ENCODE results near the gene KRTAP10-3. TPM values are rescaled to one million over a fixed set of nuclear protein-coding genes. Genes with fewer than 3 reads are reported as not detected.
"Not testable (repeated sequence)": the region's sequence is repeated elsewhere in the genome, so short reads cannot be mapped to it uniquely, and the experiment has no call there.

Gene KRTAP10-3, protein sequence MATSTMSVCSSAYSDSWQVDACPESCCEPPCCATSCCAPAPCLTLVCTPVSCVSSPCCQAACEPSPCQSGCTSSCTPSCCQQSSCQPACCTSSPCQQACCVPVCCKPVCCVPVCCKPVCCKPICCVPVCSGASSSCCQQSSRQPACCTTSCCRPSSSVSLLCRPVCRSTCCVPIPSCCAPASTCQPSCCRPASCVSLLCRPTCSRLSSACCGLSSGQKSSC
- not detected in 2 replicates for total RNA-seq (2014; rRNA removed; shearing (Covaris generic))

DNA sequence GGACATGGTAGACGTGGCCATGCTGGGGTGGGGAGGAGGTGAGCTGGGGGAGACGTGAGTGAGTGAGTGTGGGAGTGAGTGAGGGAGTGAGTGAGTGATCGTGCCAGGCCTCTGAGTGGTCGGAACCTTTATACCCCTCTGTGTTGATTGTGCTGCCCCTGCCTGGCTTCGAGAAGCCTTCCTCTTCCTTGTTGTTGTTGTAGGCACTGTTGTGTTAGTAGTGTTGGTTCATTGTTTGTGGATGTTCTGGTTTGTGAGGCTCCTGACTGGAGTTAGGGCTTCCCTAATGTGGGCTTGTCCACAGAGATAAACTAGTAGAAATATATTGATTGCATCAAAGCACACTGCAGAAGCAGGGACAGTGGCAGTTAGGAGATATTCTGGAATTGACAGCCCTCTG, at the start of gene KRTAP10-3:
TSS of gene KRTAP10-3 (minus strand) at position 101 of the 400 bp plus-strand sequence. CDS start at position 21, 80 bp downstream.
- DNase-seq (ENCODE audit: low spot score), result no peak

DNA sequence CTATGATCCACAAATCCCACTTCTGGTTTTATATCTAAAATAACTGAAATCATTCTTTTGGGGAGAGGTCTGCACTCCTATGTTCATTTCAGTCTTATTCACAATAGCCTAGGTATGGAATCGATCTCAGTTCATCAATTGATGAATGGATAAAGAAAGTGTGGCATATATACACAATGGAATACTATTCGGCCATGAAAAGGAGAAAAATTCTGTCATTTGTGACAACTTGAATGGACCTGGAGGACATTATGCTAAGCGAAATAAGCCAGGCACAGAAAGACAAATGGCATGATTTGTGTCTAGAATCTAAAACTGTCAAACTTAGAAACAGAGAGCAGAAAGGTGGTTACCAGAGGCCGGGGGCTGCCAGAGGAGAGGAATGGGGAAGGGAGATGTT, 47.9 kb upstream of the KRTAP10-3 start:
- no peak for DNase-seq (ENCODE audit: low spot score)

DNA sequence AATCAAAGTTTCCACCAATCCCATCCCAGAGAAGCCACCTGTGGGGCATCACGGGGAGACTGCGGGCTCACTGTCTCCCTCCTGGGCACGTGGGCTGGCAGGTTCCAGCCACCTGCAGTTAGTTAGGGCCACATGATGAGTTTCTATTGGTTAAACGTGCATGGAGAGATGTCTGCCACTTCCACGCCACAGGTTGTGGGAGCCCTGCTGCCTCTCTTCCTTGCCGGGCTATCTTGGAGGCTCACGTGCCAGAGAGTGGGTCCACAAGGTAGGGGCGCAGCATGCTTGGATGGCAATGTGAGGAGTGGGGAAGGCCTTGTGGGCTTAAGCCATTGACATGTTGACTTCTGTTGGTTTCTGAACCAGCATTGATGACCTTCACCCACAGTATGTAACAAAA, 45.3 kb upstream of the KRTAP10-3 start:
- no peak for DNase-seq (ENCODE audit: low spot score)

DNA sequence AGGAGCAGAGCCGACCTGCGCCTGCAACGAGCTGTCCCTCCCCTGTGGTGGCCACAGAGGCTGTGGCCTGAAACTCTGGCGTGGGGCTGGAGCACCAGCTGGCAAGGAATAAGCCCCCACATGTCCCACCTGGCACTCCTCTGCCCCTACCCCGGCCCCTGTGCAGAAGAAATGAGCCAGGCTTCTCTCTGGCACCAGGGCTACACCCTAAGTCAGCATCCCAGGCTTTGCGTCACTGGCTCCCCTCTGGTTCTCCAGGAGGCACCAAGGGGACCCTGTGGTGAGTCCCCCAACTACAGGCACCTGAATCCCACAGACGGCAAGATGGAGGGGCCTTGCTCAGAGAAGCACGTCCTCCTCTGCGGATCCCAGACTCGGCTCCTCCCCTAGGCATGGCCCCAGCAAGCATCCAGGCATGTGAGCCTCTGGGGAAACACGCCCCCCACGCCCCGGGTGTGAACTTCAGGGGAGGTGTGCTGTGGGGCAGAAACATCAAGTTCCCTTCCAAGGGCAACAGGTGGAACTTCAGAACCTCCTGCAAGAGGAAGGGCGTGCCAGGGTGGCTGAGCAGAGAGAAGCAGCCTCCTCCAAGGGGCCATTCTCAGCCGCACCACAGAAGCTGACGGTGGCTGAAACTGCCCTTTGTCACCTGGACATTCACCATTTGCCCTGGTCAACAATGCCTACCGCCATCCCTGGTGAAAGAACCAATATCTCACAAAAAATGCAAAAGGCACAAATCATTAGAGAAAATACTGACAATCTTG, 44.7 kb upstream of the KRTAP10-3 start:
- DNase-seq (ENCODE audit: low spot score), result no peak

DNA sequence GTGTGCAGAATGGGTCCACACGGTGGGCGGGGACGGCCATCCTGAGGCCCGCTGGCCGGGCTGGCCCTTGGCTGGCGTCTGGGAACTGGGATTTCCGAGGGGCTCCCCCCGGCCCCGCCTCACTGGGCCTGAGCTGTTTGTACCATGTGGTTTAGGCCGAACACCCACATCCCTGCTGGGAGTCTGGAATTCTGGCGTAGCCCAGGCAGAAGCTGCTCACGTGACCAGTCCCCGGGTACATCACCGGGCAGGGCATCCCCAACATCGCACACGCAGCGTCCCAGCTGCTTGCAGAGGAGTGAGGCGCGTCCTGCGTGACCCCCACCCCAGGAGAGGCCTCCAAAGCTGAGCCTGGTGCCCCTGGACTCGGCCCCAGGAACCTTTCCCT, 43.9 kb upstream of the KRTAP10-3 start:
- DNase-seq (ENCODE audit: low spot score), result no peak

DNA sequence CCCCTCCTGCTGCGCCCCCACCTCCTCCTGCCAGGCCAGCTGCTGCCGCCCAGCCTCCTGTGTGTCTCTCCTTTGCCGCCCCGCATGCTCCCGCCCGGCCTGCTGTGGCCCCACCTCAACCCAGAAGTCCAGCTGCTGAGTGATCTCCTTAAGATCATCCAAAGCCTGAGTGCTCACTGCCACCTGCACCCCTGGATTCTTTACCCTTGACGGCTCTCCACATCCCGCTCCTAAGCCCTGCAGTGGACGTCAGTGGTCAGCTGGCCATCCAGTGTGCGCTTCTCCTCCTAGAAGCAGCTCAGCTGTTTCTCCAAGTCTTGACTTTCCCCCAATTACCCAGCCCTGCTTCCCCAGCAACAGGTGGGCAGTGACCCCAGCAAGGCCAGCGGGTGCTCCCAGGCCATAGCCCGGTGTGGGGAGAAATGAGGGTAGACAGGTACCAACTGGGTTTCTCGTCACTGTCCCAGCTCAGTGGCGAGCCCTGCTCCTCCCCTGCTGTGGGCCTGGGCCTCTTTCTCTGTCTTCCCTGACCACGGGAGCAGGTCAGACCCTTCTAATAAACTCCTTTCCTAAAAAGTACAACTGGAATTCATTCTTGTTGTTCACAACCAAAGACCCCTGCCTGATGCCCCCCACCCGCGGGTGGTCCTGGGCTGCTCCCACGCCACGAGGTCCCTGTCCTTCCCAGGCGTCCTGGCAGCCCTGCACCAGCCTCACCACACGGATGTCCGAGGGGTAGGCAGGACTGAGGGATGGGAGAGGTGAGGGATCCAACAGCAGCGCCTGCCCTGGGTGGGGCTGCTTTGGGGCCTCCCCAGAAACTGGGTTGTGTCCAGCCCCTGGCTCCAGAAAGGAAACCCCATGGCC, 43.2 kb upstream of the KRTAP10-3 start:
- DNase-seq (ENCODE audit: low spot score), result no peak

DNA sequence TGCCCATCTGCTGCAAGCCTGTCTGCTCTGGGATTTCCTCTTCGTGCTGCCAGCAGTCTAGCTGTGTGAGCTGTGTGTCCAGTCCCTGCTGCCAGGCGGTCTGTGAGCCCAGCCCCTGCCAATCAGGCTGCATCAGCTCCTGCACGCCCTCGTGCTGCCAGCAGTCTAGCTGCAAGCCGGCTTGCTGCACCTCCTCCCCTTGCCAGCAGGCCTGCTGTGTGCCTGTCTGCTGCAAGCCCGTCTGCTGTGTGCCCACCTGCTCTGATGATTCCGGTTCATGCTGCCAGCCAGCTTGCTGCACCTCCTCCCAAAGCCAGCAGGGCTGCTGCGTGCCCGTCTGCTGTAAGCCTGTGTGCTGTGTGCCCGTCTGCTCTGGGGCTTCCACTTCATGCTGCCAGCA, 42.5 kb upstream of the KRTAP10-3 start:
- not testable (repeated sequence) for DNase-seq (ENCODE audit: low spot score)

DNA sequence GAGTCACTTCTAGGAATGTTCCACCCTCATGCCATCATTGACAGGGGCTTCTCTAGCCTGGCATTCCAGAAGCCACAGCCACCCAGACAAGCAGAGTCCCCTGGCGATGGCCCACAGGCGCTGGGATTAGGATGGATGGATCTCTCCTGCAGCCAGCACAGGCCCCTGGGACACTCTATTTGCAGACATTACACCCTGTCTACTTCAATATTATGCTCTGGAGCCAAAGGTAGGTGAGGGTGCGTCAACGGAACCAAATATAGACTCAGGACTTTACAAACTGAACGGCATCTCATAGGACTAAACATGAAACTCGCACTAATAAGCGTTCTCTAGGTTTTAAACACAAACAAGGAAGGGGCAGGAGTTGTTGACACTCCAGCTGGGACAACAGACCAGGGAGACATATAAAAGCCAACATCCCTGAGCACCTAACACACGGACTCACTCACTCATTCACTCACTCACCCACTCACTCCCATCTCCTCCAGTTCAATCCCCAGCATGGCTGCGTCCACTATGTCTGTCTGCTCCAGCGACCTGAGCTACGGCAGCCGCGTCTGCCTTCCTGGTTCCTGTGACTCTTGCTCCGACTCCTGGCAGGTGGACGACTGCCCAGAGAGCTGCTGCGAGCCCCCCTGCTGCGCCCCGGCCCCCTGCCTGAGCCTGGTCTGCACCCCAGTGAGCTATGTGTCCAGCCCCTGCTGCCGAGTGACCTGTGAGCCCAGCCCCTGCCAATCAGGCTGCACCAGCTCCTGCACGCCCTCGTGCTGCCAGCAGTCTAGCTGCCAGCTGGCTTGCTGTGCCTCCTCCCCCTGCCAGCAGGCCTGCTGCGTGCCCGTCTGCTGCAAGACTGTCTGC, 41.8 kb upstream of the KRTAP10-3 start, which contains the start of gene KRTAP10-7:
TSS of gene KRTAP10-7 (plus strand) at position 480 of the 861 bp plus-strand sequence. CDS start at position 505, 25 bp downstream.
- not testable (repeated sequence) for DNase-seq (ENCODE audit: low spot score)

DNA sequence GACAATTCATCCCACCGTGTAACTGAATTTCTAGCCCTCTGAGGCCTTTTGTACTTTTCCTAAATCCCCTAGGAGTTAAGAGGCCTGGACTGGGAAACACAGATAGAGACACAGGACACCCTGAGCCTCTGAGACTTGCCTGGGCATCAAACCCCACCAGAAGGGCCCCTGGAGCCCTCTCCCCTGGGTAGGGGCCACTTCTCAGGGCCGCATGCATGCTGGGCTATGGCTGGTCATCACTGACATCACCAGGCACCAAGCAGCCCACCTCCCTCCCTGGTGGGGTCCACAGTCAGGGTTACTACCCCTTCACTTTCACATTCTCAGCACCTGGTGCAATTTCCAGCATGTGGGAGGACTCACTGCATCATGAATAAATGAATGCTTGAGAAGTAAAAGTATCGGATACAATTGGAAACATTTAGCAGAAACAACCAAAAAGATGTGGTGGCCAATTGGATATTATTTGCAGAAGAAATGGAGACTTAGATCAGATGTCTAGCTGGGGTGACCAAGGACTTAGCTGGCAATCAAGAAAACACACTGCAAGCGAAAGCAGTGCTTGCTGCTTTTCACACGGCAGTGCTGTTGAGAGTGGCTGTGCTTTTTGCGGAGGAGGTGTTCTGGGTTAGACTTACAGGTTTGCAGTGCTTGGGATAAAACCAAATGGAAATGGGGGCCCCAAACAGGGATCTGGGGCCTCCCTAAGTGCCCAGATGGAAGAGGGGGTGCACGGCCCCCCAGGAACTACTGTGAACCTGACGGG, 40.9 kb upstream of the KRTAP10-3 start:
- no peak for DNase-seq (ENCODE audit: low spot score)

DNA sequence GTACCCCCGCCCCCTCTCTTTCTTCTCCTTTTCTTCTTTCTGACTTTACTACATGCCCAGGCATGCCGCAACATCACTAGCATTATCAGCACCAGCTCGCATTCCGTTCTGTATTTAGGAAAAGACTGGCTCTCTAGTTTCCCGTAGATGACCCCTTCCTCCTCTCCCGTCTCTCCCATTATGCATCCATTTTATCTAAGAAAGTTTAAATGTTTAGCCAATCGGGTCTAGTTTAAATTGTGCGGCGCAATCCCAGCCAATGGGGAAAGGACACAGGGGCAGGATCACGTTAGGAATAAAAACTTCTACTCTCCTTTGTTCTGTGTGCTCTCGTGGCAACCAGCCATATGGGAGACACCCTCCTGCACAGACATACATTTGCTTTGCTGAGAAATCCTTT, 39.5 kb upstream of the KRTAP10-3 start:
- no peak for DNase-seq (ENCODE audit: low spot score)

DNA sequence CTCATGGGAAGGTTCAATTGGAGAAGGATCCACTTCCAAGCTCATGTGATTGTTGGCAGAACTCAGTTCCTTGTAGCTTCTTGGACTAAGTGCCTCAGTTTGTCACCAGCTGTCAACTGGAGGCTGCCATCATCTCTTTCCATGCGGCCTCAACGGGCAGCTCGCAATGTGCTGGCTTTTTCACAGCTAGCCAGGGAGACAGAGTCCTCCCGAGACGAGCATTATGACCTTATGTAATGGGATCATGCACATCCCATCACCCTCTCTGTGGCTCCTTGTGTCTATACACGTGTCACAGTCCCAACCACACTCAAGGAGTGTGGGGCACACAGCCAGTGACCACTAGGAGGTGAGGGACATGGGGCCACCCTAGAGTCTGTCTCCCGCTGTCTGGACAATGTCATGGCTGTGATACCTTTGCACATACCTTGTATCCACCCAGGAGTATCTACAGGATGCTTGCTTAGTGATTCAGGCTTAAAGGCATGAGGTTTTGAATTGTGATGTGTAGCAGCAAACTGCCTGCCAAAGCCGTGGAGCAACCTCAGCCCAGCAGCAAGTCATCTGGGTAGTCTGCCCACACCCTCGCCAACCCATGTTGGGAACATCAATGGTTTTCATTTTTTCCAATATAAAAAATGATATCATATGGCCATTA, 37.6 kb upstream of the KRTAP10-3 start:
- peak; percentile 13 for DNase-seq (ENCODE audit: low spot score)

DNA sequence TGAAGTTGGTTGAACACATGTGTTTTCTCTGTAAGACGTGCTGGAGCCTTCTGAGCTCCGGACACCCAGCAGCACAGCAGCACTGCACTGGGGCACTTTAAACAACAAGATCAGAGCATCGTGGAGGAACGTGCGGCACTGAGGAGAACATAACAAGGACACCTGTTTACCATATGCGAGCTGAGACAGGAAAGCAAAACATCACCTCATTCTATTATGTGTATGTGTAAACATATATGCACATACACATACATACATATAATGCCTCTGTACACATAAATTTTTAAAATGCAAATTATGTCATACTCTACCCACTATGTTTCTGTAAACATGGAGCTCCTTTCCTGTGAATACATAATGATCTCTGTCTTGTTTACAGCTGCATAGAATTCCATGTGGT, 36.9 kb upstream of the KRTAP10-3 start:
- DNase-seq (ENCODE audit: low spot score), result no peak

DNA sequence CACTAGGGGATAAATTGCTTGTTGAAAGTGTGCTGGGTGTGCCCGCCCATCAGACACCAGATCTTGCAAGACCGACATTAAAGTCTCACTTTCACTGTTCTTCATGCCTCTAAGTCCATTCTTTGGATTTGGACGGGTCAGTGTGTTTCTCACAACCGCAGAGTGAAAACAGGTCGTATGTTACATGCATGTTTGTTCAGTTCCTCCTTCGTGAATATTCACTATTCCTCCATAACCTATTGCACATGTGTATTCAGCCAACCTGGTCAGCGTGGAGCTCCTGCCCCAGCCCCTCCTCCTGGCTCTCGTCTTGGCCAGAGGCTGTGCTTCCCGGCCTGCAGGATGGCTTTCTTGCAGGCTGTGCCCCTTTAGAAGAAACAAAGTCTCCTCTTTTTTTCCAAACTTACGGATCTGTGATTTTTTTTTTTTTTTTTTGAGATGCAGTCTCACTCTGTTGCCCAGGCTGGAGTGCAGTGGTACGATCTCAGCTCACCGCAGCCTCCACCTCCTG, 35.9 kb upstream of the KRTAP10-3 start:
- no peak for DNase-seq (ENCODE audit: low spot score)

DNA sequence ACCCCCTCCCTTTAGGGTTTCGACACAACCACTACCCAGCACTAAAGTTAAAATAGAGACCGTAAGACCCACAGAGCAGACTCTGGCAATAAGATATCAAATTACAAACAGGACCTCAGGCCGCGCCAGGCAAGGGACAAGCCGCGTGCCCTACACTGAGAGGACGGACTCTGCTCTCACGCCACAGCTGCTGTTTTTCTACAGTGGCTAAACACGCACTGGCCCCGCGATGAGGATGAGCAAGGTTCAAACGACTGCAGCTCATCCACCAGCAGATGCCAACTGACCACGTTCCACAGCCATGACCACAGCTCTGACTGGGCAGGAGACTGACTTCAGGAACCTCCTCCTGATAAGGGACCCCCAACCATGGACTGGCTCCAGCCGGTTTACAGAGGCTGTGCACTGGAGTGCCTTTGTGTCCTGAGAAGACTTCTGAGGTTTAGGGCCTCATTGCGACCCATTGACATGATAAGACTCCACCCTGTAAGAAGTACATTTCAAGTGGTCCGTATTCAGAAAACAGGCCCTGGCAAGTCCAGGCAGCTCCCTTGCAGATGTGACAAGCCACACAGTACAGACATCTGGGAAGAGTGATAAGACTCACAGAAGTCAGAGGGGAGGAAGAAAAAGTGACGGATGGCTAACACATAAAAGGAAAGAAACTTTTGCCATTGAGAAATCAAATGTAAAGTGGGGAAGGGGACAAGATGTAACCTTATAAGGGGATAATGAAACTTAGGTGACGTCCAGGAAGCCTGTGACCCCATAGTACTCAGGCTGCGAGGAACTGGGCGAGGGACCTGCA, 35.2 kb upstream of the KRTAP10-3 start:
- DNase-seq (ENCODE audit: low spot score), result no peak

DNA sequence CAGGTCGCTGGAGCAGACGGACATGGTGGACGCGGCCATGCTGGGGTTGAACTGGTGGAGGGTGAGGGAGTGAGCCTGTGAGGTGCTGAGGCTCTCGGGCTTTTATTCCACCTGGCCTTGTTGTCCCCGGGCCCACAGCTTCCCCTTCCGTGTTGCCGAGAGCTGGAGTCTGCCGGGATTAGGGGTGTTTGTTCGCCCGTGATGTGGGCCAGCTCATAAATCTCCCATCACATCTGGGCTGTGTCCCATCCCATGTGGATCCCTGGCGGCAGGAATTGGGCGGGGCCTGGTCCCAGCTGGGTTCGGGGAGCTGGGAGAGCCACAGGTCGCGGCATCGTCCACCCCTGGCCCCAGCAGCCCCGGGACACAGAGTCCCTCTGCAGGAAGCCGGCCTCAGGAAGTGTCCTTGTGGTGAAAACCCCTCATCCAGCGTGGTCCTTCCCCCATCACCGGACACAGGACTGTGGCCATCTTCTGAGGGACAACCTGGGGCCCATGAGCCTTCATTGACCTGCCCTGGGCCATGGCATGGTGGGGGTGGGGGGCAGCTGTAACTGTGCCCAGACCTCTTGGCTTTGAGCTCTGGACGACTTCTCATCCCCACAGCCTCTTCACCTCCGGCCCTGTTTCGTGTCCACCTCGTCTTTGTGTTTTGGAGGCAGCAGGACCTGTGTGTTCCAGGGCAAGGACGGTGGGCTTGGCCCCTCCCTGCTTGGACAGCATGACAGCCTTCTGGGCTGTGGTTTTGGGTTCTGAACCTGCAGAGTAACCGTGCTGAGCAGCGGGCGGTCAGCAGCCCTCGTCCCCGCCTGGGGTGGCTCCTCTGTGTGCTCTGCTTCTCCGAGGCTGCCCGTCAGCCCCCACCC, 34.1 kb upstream of the KRTAP10-3 start, which contains the start of gene KRTAP10-6:
TSS of gene KRTAP10-6 (minus strand) at position 60 of the 866 bp plus-strand sequence. CDS start at position 39, 21 bp downstream.
- DNase-seq (ENCODE audit: low spot score), result no peak

DNA sequence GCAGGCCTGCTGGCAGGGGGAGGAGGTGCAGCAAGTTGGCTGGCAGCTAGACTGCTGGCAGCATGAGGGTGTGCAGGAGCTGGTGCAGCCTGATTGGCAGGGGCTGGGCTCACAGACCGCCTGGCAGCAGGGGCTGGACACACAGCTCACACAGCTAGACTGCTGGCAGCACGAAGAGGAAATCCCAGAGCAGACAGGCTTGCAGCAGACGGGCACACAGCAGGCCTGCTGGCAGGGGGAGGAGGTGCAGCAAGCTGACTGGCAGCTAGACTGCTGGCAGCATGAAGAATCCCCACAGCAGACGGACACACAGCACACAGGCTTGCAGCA, 33.2 kb upstream of the KRTAP10-3 start:
- DNase-seq (ENCODE audit: low spot score), result not testable (repeated sequence)

DNA sequence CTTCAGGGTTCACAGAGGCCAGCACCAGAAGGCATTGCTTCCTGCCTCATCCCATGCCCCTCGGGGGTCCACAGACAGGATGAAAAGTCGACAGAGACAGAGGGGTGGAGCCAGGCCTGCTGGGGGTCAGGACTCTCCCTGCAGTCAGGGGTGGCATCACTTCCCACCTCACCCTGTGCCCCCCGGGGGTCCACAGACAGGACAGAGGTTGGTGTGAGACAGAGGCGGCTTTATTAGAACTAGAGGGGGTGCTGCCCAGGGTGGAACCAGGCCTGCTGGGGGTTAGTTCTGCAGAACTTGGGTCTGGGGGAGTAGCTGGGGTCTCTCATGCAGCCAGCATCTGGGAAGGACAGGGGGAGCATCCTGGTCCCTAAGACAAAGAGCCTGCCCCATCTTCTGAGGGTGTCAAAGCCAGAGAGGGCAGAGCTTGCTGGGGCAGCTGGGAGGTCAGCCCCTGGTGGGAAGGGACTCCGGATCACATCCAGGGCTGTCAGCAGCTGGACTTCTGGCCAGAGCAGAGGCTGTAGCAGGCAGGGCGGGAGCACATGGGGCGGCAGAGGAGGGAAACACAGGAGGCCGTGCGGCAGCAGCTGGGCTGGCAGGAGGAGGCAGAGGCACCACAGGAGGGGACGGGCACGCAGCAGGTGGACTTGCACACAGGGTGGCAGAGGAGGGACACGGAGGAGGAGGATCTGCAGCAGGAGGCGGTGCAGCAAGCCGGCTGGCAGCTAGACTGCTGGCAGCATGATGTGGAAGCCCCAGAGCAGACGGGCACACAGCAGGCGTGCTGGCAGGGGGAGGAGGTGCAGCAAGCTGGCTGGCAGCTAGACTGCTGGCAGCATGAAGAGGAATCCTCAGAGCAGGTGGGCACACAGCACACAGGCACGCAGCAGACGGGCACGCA, 32.6 kb upstream of the KRTAP10-3 start:
- DNase-seq (ENCODE audit: low spot score), result not testable (repeated sequence)

Data from A172 (cell line).